Effector CD4-positive, alpha-beta T cell (primary cell): ENCODE data around the gene TPP2.

Experiments used
- DNase-seq: peaks from one replicate; pipeline ENCODE4 v3.0.0-alpha.2; 2020

Gene TPP2

GRCh38 chr13:102658660-102659059 lies 61.9 kb downstream of the TPP2 start:
- no peak for DNase-seq

GRCh38 chr13:102659168-102659713 lies 62.5 kb downstream of the TPP2 start:
- no peak for DNase-seq

GRCh38 chr13:102667023-102667422 lies 70.2 kb downstream of the TPP2 start:
- no peak for DNase-seq

- DNase-seq, result no peak
These were observed 71.1 kb downstream of the TPP2 start for GRCh38 chr13:102667911-102668310.

GRCh38 chr13:102670130-102670529 lies 73.3 kb downstream of the TPP2 start:
- DNase-seq, result no peak

- DNase-seq, result no peak
These were observed 78.3 kb downstream of the TPP2 start for GRCh38 chr13:102675115-102675514.

- no peak for DNase-seq
These were observed 80.3 kb downstream of the TPP2 start for GRCh38 chr13:102677122-102677521.

GRCh38 chr13:102678339-102679107 lies 81.7 kb downstream of the TPP2 start:
- no peak for DNase-seq

GRCh38 chr13:102679449-102680132 lies 82.8 kb downstream of the TPP2 start:
- no peak for DNase-seq

- DNase-seq, result no peak
These were observed 83.4 kb downstream of the TPP2 start for GRCh38 chr13:102680133-102680717.

GRCh38 chr13:102680842-102681740 lies 84.3 kb downstream of the TPP2 start:
- DNase-seq, result no peak

GRCh38 chr13:102682211-102682610 lies 85.4 kb downstream of the TPP2 start:
- DNase-seq, result no peak

GRCh38 chr13:102682727-102683126 lies 85.9 kb downstream of the TPP2 start:
- DNase-seq, result no peak

- DNase-seq, result no peak
These were observed 86.9 kb downstream of the TPP2 start for GRCh38 chr13:102683637-102684036.

GRCh38 chr13:102686024-102686423 lies 89.2 kb downstream of the TPP2 start:
- DNase-seq, result no peak

- DNase-seq, result no peak
These were observed 90.7 kb downstream of the TPP2 start for GRCh38 chr13:102687520-102687919.

GRCh38 chr13:102688306-102688973 lies 91.7 kb downstream of the TPP2 start:
- DNase-seq, result no peak

GRCh38 chr13:102690883-102691282 lies 94.1 kb downstream of the TPP2 start:
- DNase-seq, result no peak

GRCh38 chr13:102692491-102692826 lies 95.7 kb downstream of the TPP2 start:
- no peak for DNase-seq

- DNase-seq, result no peak
These were observed 96.5 kb downstream of the TPP2 start for GRCh38 chr13:102693250-102693649.

GRCh38 chr13:102693776-102694175 lies 97.0 kb downstream of the TPP2 start:
- no peak for DNase-seq

GRCh38 chr13:102694937-102695336 lies 98.2 kb downstream of the TPP2 start, which contains the start of gene METTL21C:
METTL21C (minus strand) TSS chr13:102695044; CDS start chr13:102694498, 546 bp downstream.
- DNase-seq, result no peak
